Measurements from ENCODE around the gene KIF2B. TPM values are rescaled to one million over a fixed set of nuclear protein-coding genes. Genes with fewer than 3 reads are reported as not detected.
"Not testable (repeated sequence)": the region's sequence is repeated elsewhere in the genome, so short reads cannot be mapped to it uniquely, and the experiment has no call there.

The KIF2B gene
- total and polyA plus RNA-seq, 2 donors = under 0.01 TPM; not detected in 1

- DNase-seq (ENCODE audit: low read depth in 6 of 9, low spot score in 9 of 9) = no peak
- Histone ChIP-seq H3K4me3 (ENCODE audit: low read length in 2 of 2) (no peak overlapping the region), H3K4me1 (ENCODE audit: control insufficient read depth in 2 of 2, insufficient read depth in 2 of 2, low read length in 2 of 2) (no peaks in the 10 kb centered on the region), H3K27ac (ENCODE audit: low read depth in 1 of 2, low read length in 1 of 2) (no peak overlapping the region), H3K36me3 (ENCODE audit: control insufficient read depth in 2 of 2, insufficient read depth in 2 of 2, low read length in 1 of 2) (no peaks in the 10 kb centered on the region), H3K9me3 (ENCODE audit: control insufficient read depth in 2 of 2, insufficient read depth in 1 of 2, low read length in 1 of 2) (no peaks in the 10 kb centered on the region), H3K27me3 (ENCODE audit: control insufficient read depth in 2 of 2, insufficient read depth in 1 of 2, low read length in 1 of 2) (no peaks in the 10 kb centered on the region)
Measured at GRCh38 chr17:53806473-53806872, 16.3 kb upstream of the KIF2B start.

GRCh38 chr17:53807286-53807685, 15.4 kb upstream of the KIF2B start:
- Histone ChIP-seq H3K4me1 (ENCODE audit: control insufficient read depth in 2 of 2, insufficient read depth in 2 of 2, low read length in 2 of 2) (no peaks in the 10 kb centered on the region), H3K36me3 (ENCODE audit: control insufficient read depth in 2 of 2, insufficient read depth in 2 of 2, low read length in 1 of 2) (no peaks in the 10 kb centered on the region), H3K9me3 (ENCODE audit: control insufficient read depth in 2 of 2, insufficient read depth in 1 of 2, low read length in 1 of 2) (no peaks in the 10 kb centered on the region), H3K4me3 (ENCODE audit: low read length in 2 of 2) (no peak overlapping the region), H3K27me3 (ENCODE audit: control insufficient read depth in 2 of 2, insufficient read depth in 1 of 2, low read length in 1 of 2) (no peaks in the 10 kb centered on the region), H3K27ac (ENCODE audit: low read depth in 1 of 2, low read length in 1 of 2) (no peak overlapping the region)
- WGBS = 92% methylated on average over 6 of the region's 6 CpGs
- no peak for DNase-seq (ENCODE audit: low read depth in 6 of 9, low spot score in 9 of 9)

- 87% methylated on average over 1 of the region's 1 CpG for WGBS
- no peak for DNase-seq (ENCODE audit: low read depth in 6 of 9, low spot score in 9 of 9)
Measured at GRCh38 chr17:53818271-53818670, 4.5 kb upstream of the KIF2B start.

GRCh38 chr17:53818929-53819328, 3.8 kb upstream of the KIF2B start:
- DNase-seq (ENCODE audit: low read depth in 6 of 9, low spot score in 9 of 9) = no peak
- H3K27me3 ChIP-seq (ENCODE audit: control insufficient read depth in 2 of 2, insufficient read depth in 1 of 2, low read length in 1 of 2) = no peaks in the 10 kb centered on the region
- 71% methylated on average over 2 of the region's 2 CpGs for WGBS
- H3K4me1 ChIP-seq (ENCODE audit: control insufficient read depth in 2 of 2, insufficient read depth in 2 of 2, low read length in 2 of 2) = no peaks in the 10 kb centered on the region
- H3K36me3 ChIP-seq (ENCODE audit: control insufficient read depth in 2 of 2, insufficient read depth in 2 of 2, low read length in 1 of 2) = no peaks in the 10 kb centered on the region
- H3K9me3 ChIP-seq (ENCODE audit: control insufficient read depth in 2 of 2, insufficient read depth in 1 of 2, low read length in 1 of 2) = peaks cover 0 to 13% of the 10 kb centered on the region in 2 donors
- H3K27ac ChIP-seq (ENCODE audit: low read depth in 1 of 2, low read length in 1 of 2) = no peak overlapping the region
- H3K4me3 ChIP-seq (ENCODE audit: low read length in 2 of 2) = no peak overlapping the region

More at GRCh38 chr17:53818271-53818670, 4.5 kb upstream of the KIF2B start:
- Histone ChIP-seq H3K4me3 (ENCODE audit: low read length in 2 of 2) (no peak overlapping the region), H3K27ac (ENCODE audit: low read depth in 1 of 2, low read length in 1 of 2) (no peak overlapping the region), H3K9me3 (ENCODE audit: control insufficient read depth in 2 of 2, insufficient read depth in 1 of 2, low read length in 1 of 2) (peaks cover 0 to 8% of the 10 kb centered on the region in 2 donors), H3K36me3 (ENCODE audit: control insufficient read depth in 2 of 2, insufficient read depth in 2 of 2, low read length in 1 of 2) (no peaks in the 10 kb centered on the region), H3K27me3 (ENCODE audit: control insufficient read depth in 2 of 2, insufficient read depth in 1 of 2, low read length in 1 of 2) (no peaks in the 10 kb centered on the region), H3K4me1 (ENCODE audit: control insufficient read depth in 2 of 2, insufficient read depth in 2 of 2, low read length in 2 of 2) (no peaks in the 10 kb centered on the region)

- Histone ChIP-seq H3K36me3 (ENCODE audit: control insufficient read depth in 2 of 2, insufficient read depth in 2 of 2, low read length in 1 of 2) (no peaks in the 10 kb centered on the region), H3K9me3 (ENCODE audit: control insufficient read depth in 2 of 2, insufficient read depth in 1 of 2, low read length in 1 of 2) (peaks cover 0 to 13% of the 10 kb centered on the region in 2 donors), H3K27ac (ENCODE audit: low read depth in 1 of 2, low read length in 1 of 2) (no peak overlapping the region), H3K4me3 (ENCODE audit: low read length in 2 of 2) (no peak overlapping the region), H3K4me1 (ENCODE audit: control insufficient read depth in 2 of 2, insufficient read depth in 2 of 2, low read length in 2 of 2) (no peaks in the 10 kb centered on the region), H3K27me3 (ENCODE audit: control insufficient read depth in 2 of 2, insufficient read depth in 1 of 2, low read length in 1 of 2) (no peaks in the 10 kb centered on the region)
- no peak for DNase-seq (ENCODE audit: low read depth in 6 of 9, low spot score in 9 of 9)
- WGBS = 89% methylated on average over 1 of the region's 1 CpG
Measured at GRCh38 chr17:53819956-53820355, 2.8 kb upstream of the KIF2B start.

GRCh38 chr17:53823341-53824050, 769 bp downstream of the KIF2B start:
- no peaks in the 10 kb centered on the region for H3K4me1 ChIP-seq (ENCODE audit: control insufficient read depth in 2 of 2, insufficient read depth in 2 of 2, low read length in 2 of 2)
- WGBS = 96% methylated on average over 32 of the region's 32 CpGs
- DNase-seq (ENCODE audit: low read depth in 6 of 9, low spot score in 9 of 9) = no peak
- no peak overlapping the region for H3K27ac ChIP-seq (ENCODE audit: low read depth in 1 of 2, low read length in 1 of 2)
- no peaks in the 10 kb centered on the region for H3K27me3 ChIP-seq (ENCODE audit: control insufficient read depth in 2 of 2, insufficient read depth in 1 of 2, low read length in 1 of 2)
- H3K36me3 ChIP-seq (ENCODE audit: control insufficient read depth in 2 of 2, insufficient read depth in 2 of 2, low read length in 1 of 2) = no peaks in the 10 kb centered on the region
- no peak overlapping the region for H3K4me3 ChIP-seq (ENCODE audit: low read length in 2 of 2)
- peaks cover 1 to 13% of the 10 kb centered on the region in 2 donors for H3K9me3 ChIP-seq (ENCODE audit: control insufficient read depth in 2 of 2, insufficient read depth in 1 of 2, low read length in 1 of 2)

GRCh38 chr17:53834771-53835170, 12.0 kb downstream of the KIF2B start:
- not testable (repeated sequence) for DNase-seq (ENCODE audit: low read depth in 6 of 9, low spot score in 9 of 9); H3K4me3 ChIP-seq (ENCODE audit: low read length in 2 of 2); H3K27me3 ChIP-seq (ENCODE audit: control insufficient read depth in 2 of 2, insufficient read depth in 1 of 2, low read length in 1 of 2); H3K4me1 ChIP-seq (ENCODE audit: control insufficient read depth in 2 of 2, insufficient read depth in 2 of 2, low read length in 2 of 2); H3K36me3 ChIP-seq (ENCODE audit: control insufficient read depth in 2 of 2, insufficient read depth in 2 of 2, low read length in 1 of 2); H3K9me3 ChIP-seq (ENCODE audit: control insufficient read depth in 2 of 2, insufficient read depth in 1 of 2, low read length in 1 of 2); H3K27ac ChIP-seq (ENCODE audit: low read depth in 1 of 2, low read length in 1 of 2)
- WGBS = 86% methylated on average over 8 of the region's 8 CpGs

GRCh38 chr17:53837131-53837530, 14.4 kb downstream of the KIF2B start:
- Histone ChIP-seq H3K27ac (ENCODE audit: low read depth in 1 of 2, low read length in 1 of 2) (no peak overlapping the region), H3K27me3 (ENCODE audit: control insufficient read depth in 2 of 2, insufficient read depth in 1 of 2, low read length in 1 of 2) (no peaks in the 10 kb centered on the region), H3K4me3 (ENCODE audit: low read length in 2 of 2) (no peak overlapping the region), H3K4me1 (ENCODE audit: control insufficient read depth in 2 of 2, insufficient read depth in 2 of 2, low read length in 2 of 2) (no peaks in the 10 kb centered on the region), H3K36me3 (ENCODE audit: control insufficient read depth in 2 of 2, insufficient read depth in 2 of 2, low read length in 1 of 2) (no peaks in the 10 kb centered on the region), H3K9me3 (ENCODE audit: control insufficient read depth in 2 of 2, insufficient read depth in 1 of 2, low read length in 1 of 2) (peaks cover 1 to 3% of the 10 kb centered on the region in 2 donors)
- no peak for DNase-seq (ENCODE audit: low read depth in 6 of 9, low spot score in 9 of 9)

- no peaks in the 10 kb centered on the region for H3K27me3 ChIP-seq (ENCODE audit: control insufficient read depth in 2 of 2, insufficient read depth in 1 of 2, low read length in 1 of 2)
- WGBS = 90% methylated on average over 5 of the region's 5 CpGs
- no peak for DNase-seq (ENCODE audit: low read depth in 6 of 9, low spot score in 9 of 9)
- peaks cover 1 to 9% of the 10 kb centered on the region in 2 donors for H3K9me3 ChIP-seq (ENCODE audit: control insufficient read depth in 2 of 2, insufficient read depth in 1 of 2, low read length in 1 of 2)
- no peaks in the 10 kb centered on the region for H3K4me1 ChIP-seq (ENCODE audit: control insufficient read depth in 2 of 2, insufficient read depth in 2 of 2, low read length in 2 of 2)
- H3K4me3 ChIP-seq (ENCODE audit: low read length in 2 of 2) = no peak overlapping the region
- no peaks in the 10 kb centered on the region for H3K36me3 ChIP-seq (ENCODE audit: control insufficient read depth in 2 of 2, insufficient read depth in 2 of 2, low read length in 1 of 2)
- no peak overlapping the region for H3K27ac ChIP-seq (ENCODE audit: low read depth in 1 of 2, low read length in 1 of 2)
Measured at GRCh38 chr17:53844491-53845107, 21.9 kb downstream of the KIF2B start.
